ENCODE data around the gene MON1A. TPM values are rescaled to one million over a fixed set of nuclear protein-coding genes. Genes with fewer than 3 reads are reported as not detected.

MON1A gene
- total RNA-seq, 2 donors from 2014 or later: 7.8 to 12.0 TPM

DNA sequence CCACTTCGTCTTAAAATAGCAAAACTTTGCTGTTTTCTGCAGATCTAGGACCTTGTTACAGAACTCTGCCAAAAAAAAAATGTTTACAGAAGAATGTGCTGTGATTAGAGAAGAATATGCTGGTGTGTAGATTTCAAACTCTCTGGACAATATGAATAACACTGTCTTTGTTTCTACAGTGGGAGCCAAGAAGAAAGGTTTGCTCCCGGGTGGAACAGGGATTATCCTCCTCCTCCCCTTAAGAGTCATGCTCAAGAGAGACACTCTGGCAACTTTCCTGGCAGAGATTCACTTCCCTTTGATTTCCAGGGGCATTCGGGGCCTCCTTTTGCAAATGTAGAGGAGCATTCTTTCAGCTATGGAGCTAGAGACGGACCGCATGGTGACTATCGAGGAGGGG lies 37.7 kb upstream of the MON1A start:
- WGBS: 40% methylated on average over 6 of the region's 6 CpGs
- Histone ChIP-seq H3K27ac (no peak overlapping the region), H3K4me1 (replicated peaks) (no peaks in the 10 kb centered on the region), H3K4me3 (no peak overlapping the region), H3K27me3 (replicated peaks; ENCODE audit: insufficient read depth) (no peaks in the 10 kb centered on the region), H3K36me3 (no peaks in the 10 kb centered on the region), H3K9me3 (no peaks in the 10 kb centered on the region)
- intact Hi-C loops (cut with DNase I): no loop called here
- TF ChIP-seq, protein P1, sequence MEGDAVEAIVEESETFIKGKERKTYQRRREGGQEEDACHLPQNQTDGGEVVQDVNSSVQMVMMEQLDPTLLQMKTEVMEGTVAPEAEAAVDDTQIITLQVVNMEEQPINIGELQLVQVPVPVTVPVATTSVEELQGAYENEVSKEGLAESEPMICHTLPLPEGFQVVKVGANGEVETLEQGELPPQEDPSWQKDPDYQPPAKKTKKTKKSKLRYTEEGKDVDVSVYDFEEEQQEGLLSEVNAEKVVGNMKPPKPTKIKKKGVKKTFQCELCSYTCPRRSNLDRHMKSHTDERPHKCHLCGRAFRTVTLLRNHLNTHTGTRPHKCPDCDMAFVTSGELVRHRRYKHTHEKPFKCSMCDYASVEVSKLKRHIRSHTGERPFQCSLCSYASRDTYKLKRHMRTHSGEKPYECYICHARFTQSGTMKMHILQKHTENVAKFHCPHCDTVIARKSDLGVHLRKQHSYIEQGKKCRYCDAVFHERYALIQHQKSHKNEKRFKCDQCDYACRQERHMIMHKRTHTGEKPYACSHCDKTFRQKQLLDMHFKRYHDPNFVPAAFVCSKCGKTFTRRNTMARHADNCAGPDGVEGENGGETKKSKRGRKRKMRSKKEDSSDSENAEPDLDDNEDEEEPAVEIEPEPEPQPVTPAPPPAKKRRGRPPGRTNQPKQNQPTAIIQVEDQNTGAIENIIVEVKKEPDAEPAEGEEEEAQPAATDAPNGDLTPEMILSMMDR (IDR thresholded peaks at IDR 0.05): no peak
- TF ChIP-seq POLR2A (IDR thresholded peaks at IDR 0.05): no peak
- no peak for TF ChIP-seq POLR2AphosphoS5 (IDR thresholded peaks at IDR 0.05)
- DNase-seq (ENCODE audit: low spot score): no peak

DNA sequence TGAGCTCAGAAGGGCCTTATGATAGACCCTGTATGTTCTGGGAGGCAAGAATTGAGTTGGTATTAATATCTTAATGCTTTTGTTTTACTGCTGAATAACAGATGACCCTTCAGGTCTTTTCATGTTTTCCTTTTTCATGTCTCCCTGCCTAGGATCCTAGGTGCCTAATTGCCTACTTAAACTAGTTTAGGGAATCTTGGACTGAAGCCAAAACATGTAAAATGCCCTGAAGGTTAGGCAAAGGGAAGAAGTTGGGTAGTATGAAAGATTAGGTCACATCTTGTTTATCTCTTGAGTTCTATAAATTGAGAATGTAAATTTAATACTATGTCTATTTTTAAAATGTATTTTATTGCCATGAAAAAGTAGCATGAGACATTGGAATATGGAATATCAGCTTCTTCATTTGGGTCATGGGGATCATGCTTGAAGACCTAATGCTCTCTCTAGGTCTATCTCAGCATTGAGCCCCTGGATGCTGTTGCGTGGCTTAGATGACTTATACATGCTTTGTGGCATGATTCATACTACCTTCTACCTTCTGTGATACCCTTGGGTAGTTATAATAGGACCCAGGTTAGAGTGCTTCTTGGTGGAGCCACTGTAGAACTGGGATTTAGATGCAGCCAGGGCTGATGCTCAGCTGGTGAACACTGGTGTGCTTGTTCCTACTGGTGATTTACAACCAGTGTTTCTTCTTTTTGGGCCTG lies 36.8 kb upstream of the MON1A start:
- Histone ChIP-seq H3K4me1 (replicated peaks) (no peaks in the 10 kb centered on the region), H3K27me3 (replicated peaks; ENCODE audit: insufficient read depth) (no peaks in the 10 kb centered on the region), H3K27ac (no peak overlapping the region), H3K36me3 (no peaks in the 10 kb centered on the region), H3K4me3 (no peak overlapping the region), H3K9me3 (no peaks in the 10 kb centered on the region)
- DNase-seq (ENCODE audit: low spot score): no peak
- TF ChIP-seq POLR2A (IDR thresholded peaks at IDR 0.05): no peak
- TF ChIP-seq, protein P1 (IDR thresholded peaks at IDR 0.05): no peak
- TF ChIP-seq POLR2AphosphoS5 (IDR thresholded peaks at IDR 0.05): no peak
- 96% methylated on average over 1 of the region's 1 CpG for WGBS
- intact Hi-C loops (cut with DNase I): no loop called here

DNA sequence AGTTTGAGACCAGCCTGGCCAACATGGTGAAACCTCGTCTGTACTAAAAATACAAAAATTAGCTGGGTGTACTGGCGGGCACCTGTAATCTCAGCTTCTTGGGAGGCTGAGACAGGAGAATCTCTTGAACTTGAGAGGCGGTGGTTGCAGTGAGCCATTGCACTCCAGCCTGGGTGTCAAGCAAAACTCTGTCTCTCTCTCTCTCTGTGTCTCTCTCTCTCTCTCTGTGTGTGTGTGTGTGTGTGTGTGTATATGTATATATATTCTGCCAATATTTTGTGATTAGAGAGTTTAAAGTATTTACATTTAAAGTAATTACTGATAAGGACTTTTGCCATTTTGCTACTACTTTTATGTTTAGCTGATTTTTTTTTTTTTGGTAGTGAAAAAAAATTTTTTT lies 26.0 kb upstream of the MON1A start:
- Histone ChIP-seq H3K4me1 (replicated peaks) (no peaks in the 10 kb centered on the region), H3K9me3 (no peaks in the 10 kb centered on the region), H3K27me3 (replicated peaks; ENCODE audit: insufficient read depth) (no peaks in the 10 kb centered on the region), H3K36me3 (no peaks in the 10 kb centered on the region), H3K4me3 (no peak overlapping the region), H3K27ac (no peak overlapping the region)
- no peak for DNase-seq (ENCODE audit: low spot score)
- WGBS: 98% methylated on average over 3 of the region's 3 CpGs
- intact Hi-C loops (cut with DNase I): no loop called here
- TF ChIP-seq POLR2AphosphoS5 (IDR thresholded peaks at IDR 0.05): no peak
- TF ChIP-seq POLR2A (IDR thresholded peaks at IDR 0.05): no peak

DNA sequence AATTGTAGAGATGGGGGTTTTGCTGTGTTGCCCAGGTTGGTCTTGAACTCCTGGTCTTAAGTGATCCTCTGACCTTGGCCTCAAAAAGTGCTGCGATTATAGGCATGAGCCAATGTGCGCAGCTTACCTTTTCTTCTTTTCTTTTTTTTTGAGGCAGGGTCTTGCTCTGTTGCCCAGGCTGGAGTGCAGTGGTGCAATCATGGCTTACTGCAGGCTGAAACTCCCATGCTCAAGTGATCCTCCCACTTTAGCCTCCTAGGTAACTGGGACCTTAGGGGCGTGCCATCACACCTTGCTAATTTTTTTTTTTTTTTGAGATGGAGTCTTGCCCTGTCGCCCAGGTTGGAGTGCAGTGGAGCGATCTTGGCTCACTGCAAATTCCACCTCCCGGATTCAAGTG lies 23.3 kb upstream of the MON1A start:
- DNase-seq (ENCODE audit: low spot score): no peak

DNA sequence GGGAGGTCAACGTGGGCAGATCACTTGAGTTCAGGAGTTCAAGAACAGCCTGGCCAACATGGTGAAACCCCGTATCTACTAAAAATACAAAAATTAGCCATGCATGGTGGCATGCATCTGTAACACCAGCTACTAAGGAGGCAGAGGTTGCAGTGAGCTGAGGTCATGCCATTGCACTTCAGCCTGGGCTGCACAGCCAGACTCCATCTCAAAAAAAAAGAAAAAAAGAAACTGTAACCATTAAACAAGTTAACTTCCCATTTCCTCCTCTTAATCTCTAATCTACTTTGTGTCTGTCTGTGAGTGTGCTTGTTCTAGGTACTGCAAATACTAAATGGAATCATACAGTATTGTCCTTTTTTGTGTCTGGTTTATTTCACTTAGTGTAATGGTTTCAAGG lies 13.0 kb upstream of the MON1A start:
- no peak overlapping the region for H3K27ac ChIP-seq
- intact Hi-C loops (cut with DNase I): no loop called here
- H3K27me3 ChIP-seq (replicated peaks; ENCODE audit: insufficient read depth): no peaks in the 10 kb centered on the region
- H3K36me3 ChIP-seq: no peaks in the 10 kb centered on the region
- H3K4me1 ChIP-seq (replicated peaks): peaks cover 5% of the 10 kb centered on the region
- no peak for TF ChIP-seq POLR2AphosphoS5 (IDR thresholded peaks at IDR 0.05)
- TF ChIP-seq, protein P1 (IDR thresholded peaks at IDR 0.05): no peak
- no peak for TF ChIP-seq POLR2A (IDR thresholded peaks at IDR 0.05)
- 85% methylated on average over 2 of the region's 2 CpGs for WGBS
- no peak for DNase-seq (ENCODE audit: low spot score)
- no peaks in the 10 kb centered on the region for H3K9me3 ChIP-seq
- H3K4me3 ChIP-seq: no peak overlapping the region

More for the DNA sequence above, 23.3 kb upstream of the MON1A start:
- 98% methylated on average over 6 of the region's 6 CpGs for WGBS
- H3K9me3 ChIP-seq: no peaks in the 10 kb centered on the region
- no peaks in the 10 kb centered on the region for H3K36me3 ChIP-seq
- intact Hi-C loops (cut with DNase I): no loop called here
- H3K27me3 ChIP-seq (replicated peaks; ENCODE audit: insufficient read depth): no peaks in the 10 kb centered on the region
- H3K4me1 ChIP-seq (replicated peaks): no peaks in the 10 kb centered on the region
- no peak overlapping the region for H3K4me3 ChIP-seq
- H3K27ac ChIP-seq: no peak overlapping the region
- TF ChIP-seq POLR2AphosphoS5 (IDR thresholded peaks at IDR 0.05) (no peak), POLR2A (IDR thresholded peaks at IDR 0.05) (no peak)
- TF ChIP-seq, protein P1 (IDR thresholded peaks at IDR 0.05): no peak
